Peyer's patch (tissue), 4 donors: ENCODE results near the gene MYO3A. TPM values are rescaled to one million over a fixed set of nuclear protein-coding genes. Genes with fewer than 3 reads are reported as not detected.
A peak's percentile ranks its signal among the peaks of the same experiment; 100 is the strongest.
"Not testable (repeated sequence)": the region's sequence is repeated elsewhere in the genome, so short reads cannot be mapped to it uniquely, and the experiment has no call there.

Experiments
- DNase-seq, 3 donors: peaks; one replicate each; pipeline ENCODE4 v3.0.0-alpha.2; 2017 to 2019
- H3K27ac ChIP-seq, 4 donors: fragments of 200-600 bp; sonication (generic); one replicate each; pipeline ENCODE4 v1.5.1; 2016 to 2019
- H3K27me3 ChIP-seq, 2 donors: fragments of 200-600 bp; sonication (generic); one replicate each; pipeline ENCODE4 v1.5.1; 2019
- H3K36me3 ChIP-seq, 3 donors: fragments of 200-600 bp; sonication (generic); one replicate each; pipeline ENCODE4 v1.5.1; 2016 to 2019
- H3K4me1 ChIP-seq, 4 donors: fragments of 200-600 bp; sonication (generic); one replicate each; pipeline ENCODE4 v1.5.1; 2016 to 2019
- H3K4me3 ChIP-seq, 4 donors: fragments of 200-600 bp; sonication (generic); 1 replicate in 3 of 4; 2 replicates in 1 of 4; pipeline ENCODE4 v1.5.1; 2016 to 2019; ENCODE audit warnings: mild to moderate bottlenecking in 1 of 4
- H3K9me3 ChIP-seq, 4 donors: fragments of 200-600 bp; sonication (generic); one replicate each; pipeline ENCODE4 v1.5.1; 2016 to 2019; ENCODE audit warnings: mild to moderate bottlenecking in 1 of 4
- CTCF ChIP-seq, 6 experiments: fragments of 450-650 bp in 4 of 6; fragments of 200-600 bp in 2 of 6; sonication (generic) in 1 of 6; IDR thresholded peaks; one replicate each; pipeline ENCODE4 v1.5.1; 2017 to 2019; ENCODE audit warnings: antibody characterized with exemption in 6 of 6, mild to moderate bottlenecking in 3 of 6, moderate library complexity in 1 of 6
- POLR2A ChIP-seq, 2 donors: fragments of 450-650 bp; IDR thresholded peaks; one replicate each; pipeline ENCODE4 v1.5.1; 2017; ENCODE audit warnings: antibody characterized with exemption in 2 of 2, mild to moderate bottlenecking in 2 of 2, moderate library complexity in 2 of 2
- total RNA-seq, 4 donors: library from RNA; depleted of rRNA; stranded (reverse); fragments of >200 nt; gene quantifications; one replicate each; pipeline ENCODE4 v1.1.0, GENCODE V29; 2016

Gene MYO3A
- total RNA-seq, 4 donors from 2014 or later: 0.13 to 1.7 TPM; not detected in 2

GRCh38 chr10:26046073-26046700 is 112.2 kb downstream of the MYO3A start:
- TF ChIP-seq CTCF (IDR thresholded peaks at IDR 0.05) (no peak), POLR2A (IDR thresholded peaks at IDR 0.05) (no peak)
- DNase-seq: no peak
- no peaks in the 10 kb centered on the region for H3K36me3 ChIP-seq
- H3K9me3 ChIP-seq: no peaks in the 10 kb centered on the region
- H3K4me3 ChIP-seq: no peak overlapping the region
- H3K27ac ChIP-seq: no peak overlapping the region
- no peaks in the 10 kb centered on the region for H3K4me1 ChIP-seq
- no peaks in the 10 kb centered on the region for H3K27me3 ChIP-seq

GRCh38 chr10:26048756-26049155 is 114.7 kb downstream of the MYO3A start:
- TF ChIP-seq POLR2A (IDR thresholded peaks at IDR 0.05): no peak
- TF ChIP-seq CTCF (IDR thresholded peaks at IDR 0.05): no peak
- no peaks in the 10 kb centered on the region for H3K36me3 ChIP-seq
- no peak for DNase-seq
- H3K27ac ChIP-seq: no peak overlapping the region
- H3K4me3 ChIP-seq: no peak overlapping the region
- H3K4me1 ChIP-seq: no peaks in the 10 kb centered on the region
- H3K27me3 ChIP-seq: no peaks in the 10 kb centered on the region
- no peaks in the 10 kb centered on the region for H3K9me3 ChIP-seq

- H3K4me1 ChIP-seq: no peaks in the 10 kb centered on the region
- H3K27ac ChIP-seq: no peak overlapping the region
- H3K4me3 ChIP-seq: no peak overlapping the region
- H3K36me3 ChIP-seq: no peaks in the 10 kb centered on the region
- no peaks in the 10 kb centered on the region for H3K27me3 ChIP-seq
- DNase-seq: no peak
- TF ChIP-seq POLR2A (IDR thresholded peaks at IDR 0.05): no peak
- no peak for TF ChIP-seq CTCF (IDR thresholded peaks at IDR 0.05)
- H3K9me3 ChIP-seq: no peaks in the 10 kb centered on the region
Measured at GRCh38 chr10:26052326-26052725, 118.3 kb downstream of the MYO3A start.

- no peaks in the 10 kb centered on the region for H3K27me3 ChIP-seq
- H3K36me3 ChIP-seq: no peaks in the 10 kb centered on the region
- H3K27ac ChIP-seq: no peak overlapping the region
- TF ChIP-seq POLR2A (IDR thresholded peaks at IDR 0.05) (no peak), CTCF (IDR thresholded peaks at IDR 0.05) (no peak)
- no peak for DNase-seq
- no peaks in the 10 kb centered on the region for H3K4me1 ChIP-seq
- H3K4me3 ChIP-seq: no peak overlapping the region
- H3K9me3 ChIP-seq: no peaks in the 10 kb centered on the region
Measured at GRCh38 chr10:26057466-26057865, 123.4 kb downstream of the MYO3A start.

- Histone ChIP-seq H3K27me3 (no peaks in the 10 kb centered on the region), H3K27ac (no peak overlapping the region), H3K9me3 (no peaks in the 10 kb centered on the region), H3K4me1 (no peaks in the 10 kb centered on the region), H3K4me3 (no peak overlapping the region), H3K36me3 (no peaks in the 10 kb centered on the region)
- TF ChIP-seq CTCF (IDR thresholded peaks at IDR 0.05) (no peak), POLR2A (IDR thresholded peaks at IDR 0.05) (no peak)
- DNase-seq: no peak
Measured at GRCh38 chr10:26064106-26064505, 130.1 kb downstream of the MYO3A start.

- no peaks in the 10 kb centered on the region for H3K36me3 ChIP-seq
- no peaks in the 10 kb centered on the region for H3K4me1 ChIP-seq
- H3K9me3 ChIP-seq: no peaks in the 10 kb centered on the region
- H3K4me3 ChIP-seq: no peak overlapping the region
- TF ChIP-seq POLR2A (IDR thresholded peaks at IDR 0.05): no peak
- no peak for TF ChIP-seq CTCF (IDR thresholded peaks at IDR 0.05)
- no peaks in the 10 kb centered on the region for H3K27me3 ChIP-seq
- no peak overlapping the region for H3K27ac ChIP-seq
- no peak for DNase-seq
Measured at GRCh38 chr10:26067680-26068079, 133.7 kb downstream of the MYO3A start.

- H3K4me3 ChIP-seq, H3K4me1 ChIP-seq, H3K27ac ChIP-seq, H3K27me3 ChIP-seq, H3K9me3 ChIP-seq, H3K36me3 ChIP-seq: not testable (repeated sequence)
- peak in 1 of 3 donors; percentile 46 for DNase-seq
Measured at GRCh38 chr10:26080971-26081370, 146.9 kb downstream of the MYO3A start.
